ENCODE measurements around the gene EML6.

Gene EML6

DNA sequence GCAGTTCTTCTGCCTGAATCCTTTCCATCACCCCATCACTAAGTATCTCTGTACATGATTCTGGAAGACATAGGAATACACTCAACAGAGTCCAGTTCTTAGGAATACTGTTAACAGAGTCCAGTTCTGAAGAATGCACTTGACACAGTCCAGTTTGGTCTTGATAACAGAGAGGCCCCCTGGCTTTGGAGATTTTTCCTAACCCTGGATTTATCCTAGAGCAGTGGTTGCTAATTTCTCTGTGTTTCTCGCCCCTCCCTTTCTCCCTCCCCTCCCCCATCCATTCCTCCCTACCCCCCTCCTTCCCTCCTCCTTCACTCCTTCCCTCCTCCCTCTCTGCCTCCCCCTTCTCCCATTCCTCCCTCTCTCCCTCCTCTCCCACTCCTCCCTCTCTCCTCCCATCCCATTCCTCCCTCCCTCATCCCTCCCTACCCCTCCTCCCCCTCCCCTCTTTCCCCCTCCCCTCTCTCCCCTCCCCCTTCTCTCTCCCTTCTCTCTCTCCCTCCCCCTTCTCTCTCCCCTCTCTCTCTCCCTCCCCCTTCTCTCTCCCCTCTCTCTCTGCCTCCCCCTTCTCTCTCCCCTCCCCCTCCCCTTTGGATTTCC is 221.4 kb downstream of the EML6 start:
- Histone ChIP-seq H3K4me3 (ENCODE audit: low read length) (no peak overlapping the region), H3K36me3 (replicated peaks; ENCODE audit: low read depth, low read length) (no peaks in the 10 kb centered on the region), H3K27me3 (ENCODE audit: low read depth, low read length) (no peaks in the 10 kb centered on the region), H3K4me2 (ENCODE audit: low read length) (no peak overlapping the region), H3K9ac (ENCODE audit: low read length) (no peak overlapping the region), H3K9me3 (ENCODE audit: insufficient read depth, low read length) (no peaks in the 10 kb centered on the region), H3K27ac (ENCODE audit: low read length) (no peak overlapping the region), H3K4me1 (ENCODE audit: low read length) (no peaks in the 10 kb centered on the region), H4K20me1 (ENCODE audit: insufficient read depth, low read length) (no peaks in the 10 kb centered on the region), H2AFZ (ENCODE audit: low read depth, low read length) (no peak overlapping the region), H3K79me2 (ENCODE audit: low read length) (no peaks in the 10 kb centered on the region)
- TF ChIP-seq, protein P1, sequence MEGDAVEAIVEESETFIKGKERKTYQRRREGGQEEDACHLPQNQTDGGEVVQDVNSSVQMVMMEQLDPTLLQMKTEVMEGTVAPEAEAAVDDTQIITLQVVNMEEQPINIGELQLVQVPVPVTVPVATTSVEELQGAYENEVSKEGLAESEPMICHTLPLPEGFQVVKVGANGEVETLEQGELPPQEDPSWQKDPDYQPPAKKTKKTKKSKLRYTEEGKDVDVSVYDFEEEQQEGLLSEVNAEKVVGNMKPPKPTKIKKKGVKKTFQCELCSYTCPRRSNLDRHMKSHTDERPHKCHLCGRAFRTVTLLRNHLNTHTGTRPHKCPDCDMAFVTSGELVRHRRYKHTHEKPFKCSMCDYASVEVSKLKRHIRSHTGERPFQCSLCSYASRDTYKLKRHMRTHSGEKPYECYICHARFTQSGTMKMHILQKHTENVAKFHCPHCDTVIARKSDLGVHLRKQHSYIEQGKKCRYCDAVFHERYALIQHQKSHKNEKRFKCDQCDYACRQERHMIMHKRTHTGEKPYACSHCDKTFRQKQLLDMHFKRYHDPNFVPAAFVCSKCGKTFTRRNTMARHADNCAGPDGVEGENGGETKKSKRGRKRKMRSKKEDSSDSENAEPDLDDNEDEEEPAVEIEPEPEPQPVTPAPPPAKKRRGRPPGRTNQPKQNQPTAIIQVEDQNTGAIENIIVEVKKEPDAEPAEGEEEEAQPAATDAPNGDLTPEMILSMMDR (IDR thresholded peaks at IDR 0.05; ENCODE audit: low read depth, low read length) = no peak
- no peak for TF ChIP-seq EZH2phosphoT487 (IDR thresholded peaks at IDR 0.05; ENCODE audit: low read depth)

DNA sequence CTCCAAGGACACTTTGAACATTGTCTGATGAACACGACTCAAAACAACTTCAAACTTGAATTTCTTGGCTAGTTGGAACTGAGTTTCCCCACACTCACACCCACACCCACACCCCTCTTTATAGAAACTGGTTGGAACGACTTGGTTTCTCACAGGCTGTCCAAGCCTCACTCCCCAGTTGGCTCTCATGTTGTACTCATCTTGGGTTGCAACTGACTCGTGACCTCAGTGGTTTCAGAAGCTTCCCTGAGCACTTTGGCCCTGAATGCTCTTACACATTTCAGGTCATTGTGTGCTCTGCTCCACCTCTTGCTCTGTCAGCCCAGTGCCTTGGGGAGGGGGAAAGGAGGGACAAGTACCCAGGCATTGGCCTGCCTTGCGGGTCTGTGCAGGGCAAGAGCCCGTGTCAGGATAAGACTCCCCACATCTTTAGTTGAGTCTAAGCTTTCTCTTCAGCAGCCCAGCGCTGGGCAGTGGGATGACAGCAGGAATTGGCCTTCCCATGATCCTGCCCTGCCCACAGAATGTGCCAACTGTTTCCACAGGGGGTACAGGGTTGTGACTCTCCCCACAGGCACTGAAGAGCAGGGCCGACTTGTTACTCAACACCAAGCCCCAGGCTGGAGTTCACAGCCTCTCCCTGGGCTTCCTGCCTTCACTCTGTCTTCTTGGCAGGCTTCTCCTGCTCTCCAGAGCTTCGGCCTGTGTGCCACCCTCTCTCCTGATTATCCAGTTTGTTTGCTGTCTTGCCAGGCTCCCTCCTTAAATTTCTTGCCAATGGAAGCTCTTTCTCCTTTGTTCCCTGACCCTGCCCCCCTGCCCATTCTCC is 222.1 kb downstream of the EML6 start:
- Histone ChIP-seq H3K9me3 (ENCODE audit: insufficient read depth, low read length) (no peaks in the 10 kb centered on the region), H3K4me3 (ENCODE audit: low read length) (no peak overlapping the region), H2AFZ (ENCODE audit: low read depth, low read length) (no peak overlapping the region), H3K4me2 (ENCODE audit: low read length) (no peak overlapping the region), H3K4me1 (ENCODE audit: low read length) (no peaks in the 10 kb centered on the region), H3K36me3 (replicated peaks; ENCODE audit: low read depth, low read length) (no peaks in the 10 kb centered on the region), H4K20me1 (ENCODE audit: insufficient read depth, low read length) (no peaks in the 10 kb centered on the region), H3K79me2 (ENCODE audit: low read length) (no peaks in the 10 kb centered on the region), H3K27me3 (ENCODE audit: low read depth, low read length) (no peaks in the 10 kb centered on the region), H3K9ac (ENCODE audit: low read length) (no peak overlapping the region), H3K27ac (ENCODE audit: low read length) (no peak overlapping the region)
- TF ChIP-seq EZH2phosphoT487 (IDR thresholded peaks at IDR 0.05; ENCODE audit: low read depth) = no peak
- TF ChIP-seq, protein P1 (IDR thresholded peaks at IDR 0.05; ENCODE audit: low read depth, low read length) = no peak

DNA sequence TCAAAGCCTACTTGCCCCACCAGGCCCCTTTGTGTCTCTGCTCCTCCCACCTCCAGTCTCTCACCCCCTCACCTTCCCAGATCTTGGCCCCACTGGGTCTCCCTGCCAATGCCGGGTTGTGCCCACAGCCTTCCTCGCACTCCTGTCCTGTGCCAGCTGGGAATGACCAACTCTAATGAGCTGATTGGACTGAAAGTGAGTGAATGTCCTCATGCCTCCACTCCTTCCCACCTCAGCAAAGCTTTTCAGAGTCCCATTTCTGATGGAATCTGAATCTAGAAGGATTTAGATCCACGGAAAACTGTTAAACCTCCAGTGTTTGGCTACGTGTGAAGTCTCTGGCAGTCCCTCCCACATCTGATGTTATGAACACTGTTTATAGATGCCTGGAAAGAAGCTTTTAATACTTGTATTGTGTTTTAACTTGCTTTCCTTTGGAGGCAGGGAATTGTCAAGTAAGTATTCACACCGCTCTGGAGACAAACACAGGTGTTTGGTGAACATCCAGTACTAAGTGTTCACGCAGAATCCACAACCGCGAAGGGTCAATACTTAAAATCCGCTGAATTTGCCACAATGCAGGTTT is 222.9 kb downstream of the EML6 start:
- Histone ChIP-seq H3K27ac (ENCODE audit: low read length) (no peak overlapping the region), H3K36me3 (replicated peaks; ENCODE audit: low read depth, low read length) (no peaks in the 10 kb centered on the region), H3K4me2 (ENCODE audit: low read length) (no peak overlapping the region), H4K20me1 (ENCODE audit: insufficient read depth, low read length) (no peaks in the 10 kb centered on the region), H3K9me3 (ENCODE audit: insufficient read depth, low read length) (no peaks in the 10 kb centered on the region), H3K4me3 (ENCODE audit: low read length) (no peak overlapping the region), H3K79me2 (ENCODE audit: low read length) (no peaks in the 10 kb centered on the region), H3K27me3 (ENCODE audit: low read depth, low read length) (no peaks in the 10 kb centered on the region), H3K4me1 (ENCODE audit: low read length) (no peaks in the 10 kb centered on the region), H3K9ac (ENCODE audit: low read length) (no peak overlapping the region), H2AFZ (ENCODE audit: low read depth, low read length) (no peak overlapping the region)
- TF ChIP-seq EZH2phosphoT487 (IDR thresholded peaks at IDR 0.05; ENCODE audit: low read depth) = no peak
- TF ChIP-seq, protein P1 (IDR thresholded peaks at IDR 0.05; ENCODE audit: low read depth, low read length) = no peak

DNA sequence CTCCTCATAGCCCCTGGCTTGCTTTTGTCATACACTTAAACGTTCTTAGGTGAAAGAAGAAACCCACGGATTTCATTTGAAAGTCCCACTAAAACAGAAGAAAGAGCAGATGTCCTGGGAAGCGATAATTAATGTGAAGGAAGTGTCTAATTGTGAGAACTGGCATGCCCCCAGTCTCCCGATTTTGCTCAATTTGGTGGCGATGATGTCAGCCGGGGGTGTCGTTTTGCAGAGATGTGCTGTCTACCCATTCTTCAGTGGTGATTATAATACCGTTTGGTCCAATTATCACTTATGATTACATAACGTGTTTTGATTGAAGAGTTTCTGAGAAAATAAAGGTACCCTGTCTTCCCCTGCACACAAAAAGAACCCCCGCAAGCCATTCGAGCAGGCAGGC is 223.7 kb downstream of the EML6 start:
- no peaks in the 10 kb centered on the region for H3K27me3 ChIP-seq (ENCODE audit: low read depth, low read length)
- no peak overlapping the region for H3K27ac ChIP-seq (ENCODE audit: low read length)

More for the DNA sequence above, 223.7 kb downstream of the EML6 start:
- H3K79me2 ChIP-seq (ENCODE audit: low read length) = no peaks in the 10 kb centered on the region
- no peak overlapping the region for H3K4me3 ChIP-seq (ENCODE audit: low read length)
- no peaks in the 10 kb centered on the region for H3K9me3 ChIP-seq (ENCODE audit: insufficient read depth, low read length)
- no peaks in the 10 kb centered on the region for H3K4me1 ChIP-seq (ENCODE audit: low read length)
- H3K9ac ChIP-seq (ENCODE audit: low read length) = no peak overlapping the region
- H2AFZ ChIP-seq (ENCODE audit: low read depth, low read length) = no peak overlapping the region
- no peaks in the 10 kb centered on the region for H4K20me1 ChIP-seq (ENCODE audit: insufficient read depth, low read length)
- no peak overlapping the region for H3K4me2 ChIP-seq (ENCODE audit: low read length)
- TF ChIP-seq, protein P1 (IDR thresholded peaks at IDR 0.05; ENCODE audit: low read depth, low read length) = no peak
- no peak for TF ChIP-seq EZH2phosphoT487 (IDR thresholded peaks at IDR 0.05; ENCODE audit: low read depth)
- H3K36me3 ChIP-seq (replicated peaks; ENCODE audit: low read depth, low read length) = no peaks in the 10 kb centered on the region
